ENCODE data around the gene TCTN2. TPM values are rescaled to one million over a fixed set of nuclear protein-coding genes. Genes with fewer than 3 reads are reported as not detected.

Gene TCTN2
- total and polyA plus RNA-seq, 2 donors (not counting 1 experiment from before 2014, with no cell fraction given): 8.5 to 22.8 TPM

- ATAC-seq (ENCODE audit: low read depth) (no peak), DNase-seq (no peak)
- Mint-ChIP-seq H3K4me3 (no peak overlapping the region), H3K27ac (no peak overlapping the region), H3K9me3 (ENCODE audit: insufficient read depth) (no peaks in the 10 kb centered on the region), H3K27me3 (no peaks in the 10 kb centered on the region), H3K4me1 (peaks cover 39% of the 10 kb centered on the region)
- peaks cover 5 to 28% of the 10 kb centered on the region in 2 experiments for H3K36me3 ChIP-seq (replicated peaks in 1 of 2; ENCODE audit: control extremely low read depth in 1 of 2, control insufficient read depth in 1 of 2, extremely low read depth in 1 of 2, insufficient read depth in 2 of 2, low read length in 1 of 2)
- H3K27me3 ChIP-seq (replicated peaks in 1 of 4; ENCODE audit: control extremely low read depth in 1 of 4, control insufficient read depth in 3 of 4, insufficient read depth in 4 of 4, low read length in 3 of 4): no peaks in the 10 kb centered on the region
- no peaks in the 10 kb centered on the region for H3K9me3 ChIP-seq (ENCODE audit: control extremely low read depth in 1 of 3, control insufficient read depth in 2 of 3, insufficient read depth in 1 of 3, low read length in 2 of 3)
- no peak overlapping the region for H3K9ac ChIP-seq (ENCODE audit: low read length)
- TF ChIP-seq EZH2 (IDR thresholded peaks at IDR 0.05; ENCODE audit: borderline replicate concordance, insufficient read depth, low read depth, low read length, poor library complexity, severe bottlenecking) (no peak), CTCF (IDR thresholded peaks at IDR 0.05) (no peak)
- no peak overlapping the region for H2AFZ ChIP-seq (ENCODE audit: insufficient read depth, low read depth, low read length, poor library complexity, severe bottlenecking)
- ChIA-PET CTCF (interaction anchor here (0.6 to 1.2 kb wide), 3 partner anchors 105 to 1332 kb away, joined by 3 read pairs; no protein-coding TSS in a partner anchor), POLR2A (interaction anchor here (0.6 kb wide), 1 partner anchor 882 kb away, joined by 4 read pairs; the partner anchor contains the start of gene CCDC62)
- H3K79me2 ChIP-seq (ENCODE audit: control insufficient read depth, insufficient read depth, low read length): no peaks in the 10 kb centered on the region
- no peak overlapping the region for H3K4me3 ChIP-seq (ENCODE audit: control extremely low read depth in 1 of 5, extremely low read depth in 1 of 5, insufficient read depth in 1 of 5, low read depth in 2 of 5, low read length in 4 of 5)
- 92% methylated on average over 4 of the region's 4 CpGs for WGBS (ENCODE audit: insufficient coverage)
- no peaks in the 10 kb centered on the region for H4K20me1 ChIP-seq (ENCODE audit: control insufficient read depth, insufficient read depth, low read length, poor library complexity, severe bottlenecking)
- intact Hi-C loops (cut with micrococcal nuclease): no loop called here
- H3K4me2 ChIP-seq (replicated peaks; ENCODE audit: low read depth, low read length, poor library complexity, severe bottlenecking): no peak overlapping the region
- H3K27ac ChIP-seq (ENCODE audit: low read length in 2 of 2): no peak overlapping the region
- H3K4me1 ChIP-seq (ENCODE audit: control insufficient read depth in 2 of 2, insufficient read depth in 2 of 2, low read length in 2 of 2): peaks cover 4 to 20% of the 10 kb centered on the region in 2 donors
Measured at GRCh38 chr12:123656392-123656791, 14.5 kb upstream of the TCTN2 start.

- peaks cover 4 to 20% of the 10 kb centered on the region in 2 donors for H3K4me1 ChIP-seq (ENCODE audit: control insufficient read depth in 2 of 2, insufficient read depth in 2 of 2, low read length in 2 of 2)
- H3K27me3 Mint-ChIP-seq: no peaks in the 10 kb centered on the region
- no peak overlapping the region for H3K4me2 ChIP-seq (replicated peaks; ENCODE audit: low read depth, low read length, poor library complexity, severe bottlenecking)
- no peaks in the 10 kb centered on the region for H3K9me3 Mint-ChIP-seq (ENCODE audit: insufficient read depth)
- H3K36me3 ChIP-seq (replicated peaks in 1 of 2; ENCODE audit: control extremely low read depth in 1 of 2, control insufficient read depth in 1 of 2, extremely low read depth in 1 of 2, insufficient read depth in 2 of 2, low read length in 1 of 2): peaks cover 3 to 24% of the 10 kb centered on the region in 2 experiments
- no peak overlapping the region for H3K27ac ChIP-seq (ENCODE audit: low read length in 2 of 2)
- H3K4me3 ChIP-seq (ENCODE audit: control extremely low read depth in 1 of 5, extremely low read depth in 1 of 5, insufficient read depth in 1 of 5, low read depth in 2 of 5, low read length in 4 of 5): no peak overlapping the region
- H3K27ac Mint-ChIP-seq: no peak overlapping the region
- ATAC-seq (ENCODE audit: low read depth): no peak
- H3K9me3 ChIP-seq (ENCODE audit: control extremely low read depth in 1 of 3, control insufficient read depth in 2 of 3, insufficient read depth in 1 of 3, low read length in 2 of 3): no peaks in the 10 kb centered on the region
- no peaks in the 10 kb centered on the region for H3K79me2 ChIP-seq (ENCODE audit: control insufficient read depth, insufficient read depth, low read length)
- no peaks in the 10 kb centered on the region for H4K20me1 ChIP-seq (ENCODE audit: control insufficient read depth, insufficient read depth, low read length, poor library complexity, severe bottlenecking)
- no peak overlapping the region for H3K9ac ChIP-seq (ENCODE audit: low read length)
- no peak overlapping the region for H2AFZ ChIP-seq (ENCODE audit: insufficient read depth, low read depth, low read length, poor library complexity, severe bottlenecking)
- CTCF ChIA-PET: no interaction called here
- POLR2A ChIA-PET: no interaction called here
- intact Hi-C loops (cut with micrococcal nuclease): no loop called here
- H3K4me1 Mint-ChIP-seq: peaks cover 39% of the 10 kb centered on the region
- no peak for TF ChIP-seq CTCF (IDR thresholded peaks at IDR 0.05)
- no peak for TF ChIP-seq EZH2 (IDR thresholded peaks at IDR 0.05; ENCODE audit: borderline replicate concordance, insufficient read depth, low read depth, low read length, poor library complexity, severe bottlenecking)
- no peak for DNase-seq
- no peaks in the 10 kb centered on the region for H3K27me3 ChIP-seq (replicated peaks in 1 of 4; ENCODE audit: control extremely low read depth in 1 of 4, control insufficient read depth in 3 of 4, insufficient read depth in 4 of 4, low read length in 3 of 4)
- 93% methylated on average over 9 of the region's 9 CpGs for WGBS (ENCODE audit: insufficient coverage)
- no peak overlapping the region for H3K4me3 Mint-ChIP-seq
Measured at GRCh38 chr12:123657211-123657610, 13.7 kb upstream of the TCTN2 start.
